UCSD-AML1 (cell line): ENCODE data around the gene NUBP2.

ENCODE experiments used
- DNase-seq: peaks from one replicate; lab custom pipeline; 2025; ENCODE audit not compliant: unreplicated experiment; lab: John Stamatoyannopoulos, UW

The NUBP2 gene

GRCh38 chr16:1758923-1759322 is 23.8 kb upstream of the NUBP2 start:
- DNase-seq = no peak

- no peak for DNase-seq
Measured at GRCh38 chr16:1759511-1759910, 23.2 kb upstream of the NUBP2 start.

GRCh38 chr16:1760911-1761310 is 21.8 kb upstream of the NUBP2 start:
- DNase-seq = no peak

GRCh38 chr16:1761751-1762150 is 21.0 kb upstream of the NUBP2 start:
- DNase-seq = no peak

GRCh38 chr16:1762196-1762878 is 20.4 kb upstream of the NUBP2 start:
- DNase-seq = no peak

- no peak for DNase-seq
Measured at GRCh38 chr16:1762879-1763520, 19.8 kb upstream of the NUBP2 start.

GRCh38 chr16:1763521-1764511 is 18.9 kb upstream of the NUBP2 start:
- DNase-seq = no peak

- DNase-seq = no peak
Measured at GRCh38 chr16:1764971-1765370, 17.8 kb upstream of the NUBP2 start.

- no peak for DNase-seq
Measured at GRCh38 chr16:1765826-1766225, 16.9 kb upstream of the NUBP2 start.

- no peak for DNase-seq
Measured at GRCh38 chr16:1766231-1766630, 16.5 kb upstream of the NUBP2 start.

GRCh38 chr16:1766701-1767100 is 16.1 kb upstream of the NUBP2 start:
- no peak for DNase-seq

- DNase-seq = no peak
Measured at GRCh38 chr16:1767116-1767994, 15.4 kb upstream of the NUBP2 start.

GRCh38 chr16:1768061-1768766 is 14.5 kb upstream of the NUBP2 start:
- DNase-seq = no peak

- DNase-seq = no peak
Measured at GRCh38 chr16:1768767-1769401, 13.9 kb upstream of the NUBP2 start.

GRCh38 chr16:1769402-1770300 is 13.1 kb upstream of the NUBP2 start:
- DNase-seq = no peak

- DNase-seq = no peak
Measured at GRCh38 chr16:1770328-1771187, 12.2 kb upstream of the NUBP2 start.

GRCh38 chr16:1771188-1771863 is 11.4 kb upstream of the NUBP2 start, which contains the start of gene NME3:
NME3 (minus strand) TSS chr16:1771543; CDS start chr16:1771534, 9 bp downstream.
- DNase-seq = peak; percentile 37
